ENCODE measurements around the gene PADI2.
"Not testable (repeated sequence)": the region's sequence is repeated elsewhere in the genome, so short reads cannot be mapped to it uniquely, and the experiment has no call there.

Gene PADI2

DNA sequence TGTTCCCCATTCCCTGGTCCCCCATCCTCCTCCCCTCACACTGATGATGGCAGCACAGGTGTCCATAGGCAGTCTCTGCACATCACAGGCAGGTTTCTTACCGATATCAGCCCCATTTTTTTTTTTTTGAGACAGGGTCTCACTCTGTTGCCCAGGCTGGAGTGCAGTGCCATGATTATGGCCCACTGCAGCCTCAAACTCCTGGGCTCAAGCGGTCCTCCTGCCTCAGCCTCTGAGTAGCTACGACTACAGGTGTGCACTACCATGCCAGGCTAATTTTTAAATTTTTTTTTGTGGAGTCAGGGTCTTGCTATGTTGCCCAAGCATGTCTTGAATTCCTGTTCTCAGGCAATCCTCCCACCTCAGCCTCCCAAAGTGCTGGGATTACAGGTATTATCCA is 36.5 kb downstream of the PADI2 start:
- no peak for DNase-seq (ENCODE audit: low read depth in 2 of 2)

DNA sequence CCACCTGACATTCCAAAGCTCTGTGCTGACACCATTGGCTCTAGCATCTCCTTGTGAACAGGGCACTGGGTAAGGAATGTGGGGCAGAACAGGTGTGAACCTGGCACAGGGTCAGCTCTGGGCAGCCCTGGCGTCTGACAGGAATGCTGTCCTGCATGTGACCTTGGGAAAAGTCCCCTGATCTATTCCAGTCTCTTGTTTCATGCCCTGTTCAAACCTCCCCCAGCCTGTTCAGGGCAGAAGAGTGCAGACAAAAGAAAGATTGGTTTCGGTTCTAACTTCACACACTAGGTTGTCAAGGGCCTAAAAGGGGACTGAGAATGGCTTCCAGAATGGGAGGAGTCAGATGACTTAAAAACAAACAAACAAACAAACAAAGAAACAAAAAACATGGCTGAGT is 37.8 kb downstream of the PADI2 start:
- DNase-seq (ENCODE audit: low read depth in 2 of 2), result no peak

DNA sequence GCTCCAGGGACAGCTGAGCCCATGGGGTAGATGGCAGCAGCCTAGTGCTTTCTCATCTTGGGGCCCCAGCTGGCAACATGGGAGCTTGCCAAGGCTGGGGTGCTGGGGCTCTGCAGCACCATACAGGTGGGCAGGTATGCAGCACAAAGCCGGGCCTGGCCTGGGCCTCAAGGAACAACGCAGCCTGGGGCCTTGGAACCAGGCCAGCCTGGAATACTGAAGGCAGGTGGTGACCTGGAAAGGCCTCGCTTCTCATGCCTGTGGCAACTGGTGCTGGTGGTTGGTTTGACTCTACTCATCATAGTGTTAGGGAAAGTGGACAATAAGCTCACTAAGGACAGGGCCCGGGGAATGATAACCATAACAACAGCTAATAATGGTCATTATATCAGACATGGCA is 38.4 kb downstream of the PADI2 start:
- no peak for DNase-seq (ENCODE audit: low read depth in 2 of 2)

DNA sequence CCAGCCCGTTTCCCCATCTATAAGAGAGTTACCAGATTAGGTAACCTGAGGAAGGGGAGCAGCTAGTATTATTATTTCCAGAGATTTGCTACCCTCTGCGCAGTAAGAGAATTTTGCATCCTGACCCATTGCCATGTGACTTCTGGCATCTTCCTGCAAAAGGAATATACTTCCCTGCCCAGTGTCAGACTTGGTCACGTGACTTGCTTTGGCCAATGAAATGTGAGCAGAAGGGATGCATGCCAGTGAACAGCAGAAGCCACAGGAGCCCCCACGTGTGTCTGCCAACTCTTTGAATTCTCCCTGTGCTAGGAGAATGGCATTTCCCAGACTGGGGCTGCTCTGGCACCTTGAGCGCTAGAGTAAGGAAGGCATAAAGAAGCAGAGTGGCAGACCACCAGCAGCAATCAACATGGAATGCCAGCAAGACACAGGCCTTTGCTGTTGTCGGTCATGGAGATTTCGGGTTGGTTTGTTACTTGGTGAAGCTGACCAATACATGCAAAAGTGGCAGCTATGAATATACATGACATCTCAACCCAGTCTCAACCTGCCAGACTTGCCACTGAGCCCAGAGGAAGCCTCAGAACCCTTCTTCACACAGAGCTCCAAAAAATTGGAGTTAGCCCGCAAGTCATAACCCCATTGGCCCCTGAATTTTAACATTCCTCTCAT is 39.0 kb downstream of the PADI2 start:
- DNase-seq (ENCODE audit: low read depth in 2 of 2), result no peak

DNA sequence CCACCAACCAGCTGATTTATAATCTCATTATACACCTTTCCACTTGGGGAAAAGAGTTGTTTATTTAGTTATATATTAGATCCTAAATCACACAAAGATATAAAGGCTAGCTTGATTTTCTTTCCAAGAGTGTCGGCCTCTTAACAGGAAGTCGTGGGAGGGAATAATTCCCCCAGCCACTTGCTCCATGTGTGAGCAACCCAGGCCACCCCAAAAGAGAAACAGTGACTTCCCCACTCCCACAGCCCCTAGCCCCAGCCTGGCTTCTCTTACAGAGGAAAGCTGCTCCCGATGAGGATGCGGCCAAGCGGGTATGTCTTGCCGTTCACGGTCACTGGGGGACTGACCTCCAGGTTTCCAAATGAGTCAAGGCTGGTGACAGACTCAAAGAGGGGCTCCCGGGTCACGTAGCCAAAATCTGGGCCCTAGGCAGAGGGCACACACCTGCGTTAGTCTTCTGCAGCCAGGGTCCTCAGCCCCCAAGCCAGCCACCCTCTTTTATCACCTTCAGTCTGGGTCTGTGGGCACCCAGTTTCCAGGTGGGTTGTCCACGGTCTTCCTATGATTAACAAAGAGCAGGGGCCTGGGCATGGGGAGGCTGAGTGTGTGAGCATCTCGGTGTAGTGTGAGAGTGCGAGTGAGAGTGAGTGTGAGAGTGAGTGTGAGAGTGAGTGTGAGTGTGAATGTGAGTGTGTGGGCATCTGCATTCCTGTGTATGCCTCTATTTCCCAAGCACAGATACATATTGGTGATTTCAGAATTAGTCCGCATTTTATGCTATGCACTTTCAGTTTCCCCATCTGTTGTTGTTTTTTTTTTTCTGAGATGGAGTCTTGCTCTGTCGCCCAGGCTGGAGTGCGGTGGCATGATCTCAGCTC is 40.0 kb downstream of the PADI2 start:
- DNase-seq (ENCODE audit: low read depth in 2 of 2), result no peak

DNA sequence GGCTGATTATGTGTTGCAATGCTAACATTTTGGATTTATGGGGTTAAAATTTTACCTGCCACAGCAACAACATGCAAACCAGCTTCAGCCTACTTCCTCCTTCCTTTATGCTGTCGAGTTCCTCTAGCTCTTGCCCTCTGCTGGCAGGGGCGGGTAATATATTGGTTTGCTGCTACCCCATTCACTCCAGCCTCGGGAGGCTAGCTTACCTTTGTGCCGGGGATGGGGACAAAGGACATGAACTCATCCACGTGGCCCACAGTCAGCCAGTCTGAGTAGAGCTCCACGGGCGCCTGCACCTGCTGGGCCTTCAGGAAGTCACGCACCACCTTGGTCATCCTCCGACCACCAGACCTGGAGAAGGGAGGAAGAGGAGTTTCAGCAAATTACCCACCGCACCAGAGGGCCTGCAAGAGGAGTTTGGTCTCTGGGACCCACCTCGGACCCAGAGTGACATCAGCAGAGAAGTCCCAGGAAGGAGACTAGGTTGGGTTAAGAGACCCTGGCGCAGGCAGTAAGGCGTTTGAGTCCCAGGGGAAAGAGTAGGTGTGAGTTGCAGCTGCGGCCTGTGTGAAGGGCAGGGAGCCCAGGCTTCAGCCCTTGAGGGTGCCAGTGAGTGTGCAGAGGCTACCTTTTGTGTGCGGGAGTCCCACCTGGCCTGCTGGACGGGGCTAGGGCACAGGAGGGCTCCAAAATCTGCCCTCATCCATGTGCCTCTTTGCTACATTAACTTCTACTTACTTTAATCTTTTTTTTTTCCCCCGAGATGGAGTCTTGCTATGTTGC is 43.6 kb downstream of the PADI2 start:
- DNase-seq (ENCODE audit: low read depth in 2 of 2), result no peak

DNA sequence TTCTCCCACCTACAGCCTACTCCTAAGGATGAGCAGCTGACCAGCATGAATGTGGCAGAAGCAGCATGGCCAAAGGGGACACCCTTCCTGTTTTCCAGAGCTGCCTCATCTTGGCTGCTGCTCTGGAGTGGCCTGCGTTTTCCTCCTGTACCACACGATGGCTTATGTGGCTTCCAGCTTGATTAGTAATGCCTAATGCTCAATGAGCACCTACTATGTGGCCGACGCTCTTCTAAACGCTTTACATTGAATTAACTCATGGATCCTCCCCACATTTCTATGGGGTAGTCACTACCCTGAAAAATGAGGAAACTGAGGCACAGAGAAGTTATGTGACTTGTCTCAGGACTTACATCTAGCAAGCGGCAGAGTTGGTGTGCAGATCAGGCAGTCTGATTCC is 47.5 kb downstream of the PADI2 start:
- DNase-seq (ENCODE audit: low read depth in 2 of 2), result no peak

DNA sequence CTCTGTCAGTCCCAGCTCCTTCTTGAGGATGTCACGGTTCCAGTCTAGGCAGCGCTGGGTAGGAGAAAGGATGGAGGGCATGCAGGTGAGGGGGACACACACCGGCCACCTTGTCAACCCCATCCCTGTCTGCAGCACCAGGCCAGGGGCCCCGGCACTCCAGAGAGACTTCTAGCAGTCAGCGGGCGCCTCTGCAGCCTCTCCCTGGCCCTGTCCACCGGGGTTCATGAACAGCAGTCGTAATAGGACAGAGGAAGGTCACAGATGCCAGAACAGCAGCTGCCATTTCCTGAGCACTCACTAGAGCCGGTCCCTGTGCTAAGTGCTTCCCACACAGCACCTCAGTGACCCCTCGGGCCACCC is 49.1 kb downstream of the PADI2 start:
- DNase-seq (ENCODE audit: low read depth in 2 of 2), result no peak

DNA sequence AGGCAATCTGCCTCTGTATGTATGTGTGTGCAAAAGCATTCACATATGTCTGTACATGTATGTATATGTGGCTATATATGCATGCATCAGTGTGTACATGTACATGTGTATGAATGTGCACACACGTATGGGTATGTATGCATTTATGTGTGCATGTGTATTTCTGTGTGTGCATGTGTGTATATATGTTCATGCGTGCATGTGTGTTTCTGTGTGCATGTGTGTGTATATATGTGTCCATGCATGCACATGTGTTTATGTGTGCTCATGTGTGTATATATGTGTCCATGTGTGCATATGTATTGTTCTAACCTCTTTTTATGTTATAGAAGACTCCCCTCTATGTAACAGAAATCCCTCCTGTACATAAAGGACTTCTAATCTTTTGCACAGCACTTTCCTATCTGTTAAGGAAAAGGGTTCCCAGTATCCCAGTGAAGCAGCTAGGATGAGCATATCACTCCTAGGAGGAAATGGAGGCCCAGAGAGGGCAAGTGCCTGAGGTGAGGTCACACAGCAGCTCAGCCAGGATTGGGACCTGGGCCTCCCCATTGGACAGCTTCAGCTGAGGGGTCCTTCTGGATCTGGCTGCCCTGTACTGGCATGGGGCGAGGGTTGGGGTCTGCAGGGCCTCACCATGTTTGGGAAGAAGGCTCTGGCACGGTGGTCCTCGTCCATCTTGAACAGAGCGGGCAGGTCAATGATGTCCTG is 49.6 kb downstream of the PADI2 start:
- DNase-seq (ENCODE audit: low read depth in 2 of 2), result no peak

DNA sequence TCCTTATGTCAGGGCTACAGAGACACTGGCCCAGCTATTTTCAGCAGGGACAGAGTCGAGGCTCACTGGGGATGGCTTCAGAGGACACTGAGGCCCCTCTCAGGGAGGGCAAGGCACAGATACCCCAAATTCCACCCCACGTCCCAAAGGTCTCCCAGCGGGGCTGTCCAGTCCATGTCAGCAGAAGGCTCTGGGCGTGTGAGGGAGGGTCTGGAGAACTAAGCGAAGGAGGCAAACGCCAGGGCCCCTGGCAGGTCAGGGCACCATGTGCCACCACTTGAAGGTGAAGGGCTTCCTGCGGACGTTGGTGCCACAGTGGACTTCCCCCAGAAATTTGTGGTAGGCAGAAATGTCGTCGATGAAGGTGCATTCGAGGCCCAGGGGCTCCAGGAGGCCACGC is 50.5 kb downstream of the PADI2 start:
- DNase-seq (ENCODE audit: low read depth in 2 of 2), result no peak

DNA sequence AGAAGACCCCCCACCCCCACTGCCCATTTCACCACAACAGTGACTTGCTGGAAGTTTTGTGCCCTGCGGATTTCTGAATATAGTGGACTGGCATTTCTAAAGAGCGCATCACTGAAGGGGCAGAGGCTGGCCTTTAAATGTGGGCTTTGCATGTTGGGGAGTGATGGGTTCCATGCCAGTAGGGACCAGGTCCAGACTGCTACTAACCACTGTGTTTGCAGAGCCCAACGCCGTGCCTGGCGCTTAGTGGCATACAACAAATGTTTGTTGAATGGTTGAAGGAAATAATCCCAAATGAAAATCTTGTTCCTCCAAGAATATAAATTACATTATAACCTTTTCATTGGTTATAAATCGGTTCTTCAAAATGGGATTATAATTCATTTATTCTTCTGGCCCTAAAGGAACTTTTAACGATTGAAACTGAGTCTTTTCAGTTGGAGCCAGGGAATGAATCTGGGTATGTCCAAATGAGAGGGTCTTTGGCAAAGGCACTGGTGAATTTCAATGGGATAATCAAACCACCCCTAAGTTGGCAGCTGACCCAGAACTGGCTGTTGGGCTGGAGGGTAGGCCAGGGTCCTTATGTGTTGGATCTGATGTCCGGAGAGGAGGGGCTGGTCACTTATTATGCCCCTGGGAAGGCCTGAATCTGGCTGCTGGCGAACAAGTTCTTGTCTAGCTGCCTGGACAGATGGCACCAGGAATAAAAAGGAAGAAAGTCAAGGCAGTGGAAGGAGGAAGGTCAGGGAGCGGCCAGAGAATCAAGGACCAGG is 51.6 kb downstream of the PADI2 start:
- DNase-seq (ENCODE audit: low read depth in 2 of 2), result no peak

DNA sequence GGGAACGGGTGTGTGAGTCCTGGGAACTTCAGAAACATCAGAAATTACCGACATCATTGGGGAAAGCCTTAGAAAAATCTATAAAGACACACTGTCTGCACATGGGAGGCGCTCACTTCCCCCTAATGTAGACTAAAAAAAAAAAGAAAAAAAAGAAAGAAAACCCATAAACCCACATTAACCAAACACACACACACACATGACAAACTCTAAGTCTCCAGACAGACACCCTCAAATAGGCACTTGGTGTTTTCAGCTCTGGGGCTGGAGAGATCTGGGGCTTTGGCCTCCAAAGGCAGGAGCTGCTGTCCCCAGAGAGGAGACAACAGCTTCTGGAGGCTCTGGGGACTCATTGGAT is 52.2 kb downstream of the PADI2 start:
- no peak for DNase-seq (ENCODE audit: low read depth in 2 of 2)

DNA sequence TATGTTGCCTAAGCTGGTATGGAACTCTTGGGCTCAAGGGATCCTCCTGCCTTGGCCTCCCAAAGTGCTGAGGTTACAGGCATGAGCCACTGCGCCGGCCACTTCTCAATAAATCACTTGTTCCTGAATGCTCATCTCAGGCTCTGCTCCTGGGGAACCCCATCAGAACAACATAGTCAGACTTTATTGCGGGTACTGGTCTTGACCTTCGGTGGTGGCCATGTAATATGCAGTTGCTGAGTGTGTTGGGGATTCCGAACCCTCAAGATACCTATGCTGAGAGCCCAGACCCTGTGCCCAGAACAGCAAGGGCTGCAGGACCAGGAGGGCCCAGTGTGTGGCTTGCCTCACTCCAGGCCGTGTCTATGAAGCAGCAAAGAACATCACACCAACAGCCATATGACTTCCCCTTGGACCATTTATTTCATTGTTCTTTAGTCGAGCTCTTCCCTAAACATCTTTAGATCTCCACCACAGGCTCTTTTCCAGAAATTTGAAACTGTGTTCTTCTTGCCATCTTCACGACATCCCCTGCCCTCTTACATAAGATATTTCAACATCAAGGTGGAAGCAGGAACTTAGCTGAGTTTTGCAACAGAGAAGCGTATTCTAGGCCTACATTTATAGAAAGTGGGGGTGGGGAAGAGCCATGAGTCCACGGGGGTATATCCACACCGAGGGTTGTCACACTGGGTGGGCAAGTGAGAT is 52.7 kb downstream of the PADI2 start:
- DNase-seq (ENCODE audit: low read depth in 2 of 2), result no peak

DNA sequence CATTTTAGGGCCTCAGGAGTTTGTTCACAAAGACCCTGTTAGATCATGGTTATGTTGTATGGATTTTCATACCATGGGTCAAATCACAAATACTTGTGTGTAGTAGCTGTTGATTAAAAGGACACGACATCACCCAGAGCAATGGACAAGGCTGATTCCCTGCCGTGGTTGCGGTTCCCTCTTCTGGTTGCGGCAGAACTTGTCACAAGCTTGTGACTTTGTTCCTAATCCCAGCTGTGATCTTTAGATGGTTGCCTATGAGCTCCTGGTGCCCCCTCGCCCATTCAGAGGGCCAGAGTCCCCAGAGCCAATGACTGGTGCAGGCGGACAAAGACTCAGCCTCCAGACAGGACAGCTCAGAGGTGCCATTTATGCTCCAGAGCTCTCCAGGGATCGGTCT is 53.6 kb downstream of the PADI2 start:
- no peak for DNase-seq (ENCODE audit: low read depth in 2 of 2)

DNA sequence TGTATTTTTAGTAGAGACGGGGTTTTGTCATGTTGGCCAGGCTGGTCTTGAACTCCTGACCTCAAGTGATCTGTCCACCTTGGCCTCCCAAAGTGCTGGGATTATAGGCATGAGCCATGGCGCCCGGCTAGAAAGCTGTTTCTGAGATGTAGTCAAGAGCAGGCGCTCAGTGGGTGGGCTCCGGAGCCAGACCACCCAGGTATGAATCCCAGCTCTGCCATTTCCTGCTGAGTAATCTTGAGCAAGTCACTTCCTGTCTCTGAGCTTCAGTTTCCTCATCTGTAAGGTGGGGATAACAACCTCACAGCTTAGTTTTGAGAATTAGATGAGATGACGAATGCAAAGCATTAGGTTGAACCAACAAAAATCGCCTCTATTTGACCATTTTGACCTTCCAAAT is 56.5 kb downstream of the PADI2 start:
- DNase-seq (ENCODE audit: low read depth in 2 of 2), result not testable (repeated sequence)

DNA sequence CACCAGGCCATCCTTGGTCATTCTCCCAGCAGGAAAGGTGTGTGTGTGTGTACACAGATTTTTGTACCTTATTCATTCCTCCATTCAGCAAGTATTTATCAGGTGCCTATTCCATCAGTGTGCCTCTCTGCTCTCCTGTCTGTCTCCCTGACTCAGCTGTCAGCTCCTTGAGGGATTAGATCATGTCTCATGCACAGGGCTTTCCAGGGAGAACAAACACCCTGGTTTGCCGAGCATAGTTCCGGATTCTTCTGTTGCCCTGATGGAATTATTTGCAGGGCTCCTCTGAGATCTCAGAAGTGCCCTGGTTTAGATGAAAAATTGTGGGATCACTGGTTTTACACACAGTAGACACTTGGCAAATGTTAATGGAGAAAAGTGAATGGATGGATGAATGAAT is 57.4 kb downstream of the PADI2 start:
- DNase-seq (ENCODE audit: low read depth in 2 of 2), result no peak

DNA sequence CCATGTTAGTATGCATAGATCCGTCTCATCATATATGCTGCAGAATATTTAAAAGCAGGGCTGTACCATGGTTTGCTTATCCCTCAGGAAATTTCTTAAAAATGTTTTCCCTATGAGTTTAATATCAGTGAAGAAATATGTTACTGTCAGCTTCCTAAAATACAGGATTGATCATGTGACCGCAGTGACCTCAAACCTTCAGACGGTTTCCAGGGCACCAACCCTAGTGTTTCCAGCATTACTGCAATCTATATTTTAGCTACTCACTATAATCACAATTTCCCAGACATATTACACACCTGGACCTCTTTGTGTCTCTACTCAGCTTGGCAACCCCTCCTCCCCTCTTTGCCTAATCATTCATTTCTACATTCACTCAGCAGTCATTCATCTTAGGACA is 57.8 kb downstream of the PADI2 start:
- DNase-seq (ENCODE audit: low read depth in 2 of 2), result no peak

DNA sequence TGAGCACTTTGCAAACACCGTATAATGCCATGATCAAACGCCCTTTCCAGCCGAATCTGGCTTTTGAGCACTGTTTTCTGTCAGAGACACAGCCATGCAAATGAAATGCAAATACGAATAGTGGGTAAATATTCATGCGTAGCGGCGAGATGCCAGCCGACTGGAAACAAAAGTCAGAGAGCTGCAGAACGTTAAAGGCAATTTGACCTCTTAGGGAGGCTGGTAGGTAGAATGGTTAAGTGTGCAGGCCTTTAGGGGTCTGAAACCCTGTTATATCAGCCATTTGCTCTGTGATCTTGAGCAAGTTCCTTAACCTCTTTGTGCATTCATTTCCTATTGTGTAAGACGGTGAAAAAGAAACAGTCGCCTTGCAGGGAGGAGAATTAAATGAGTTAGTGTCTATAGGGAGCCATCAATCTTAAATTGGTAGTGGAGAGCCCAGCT is 58.9 kb downstream of the PADI2 start:
- no peak for DNase-seq (ENCODE audit: low read depth in 2 of 2)

DNA sequence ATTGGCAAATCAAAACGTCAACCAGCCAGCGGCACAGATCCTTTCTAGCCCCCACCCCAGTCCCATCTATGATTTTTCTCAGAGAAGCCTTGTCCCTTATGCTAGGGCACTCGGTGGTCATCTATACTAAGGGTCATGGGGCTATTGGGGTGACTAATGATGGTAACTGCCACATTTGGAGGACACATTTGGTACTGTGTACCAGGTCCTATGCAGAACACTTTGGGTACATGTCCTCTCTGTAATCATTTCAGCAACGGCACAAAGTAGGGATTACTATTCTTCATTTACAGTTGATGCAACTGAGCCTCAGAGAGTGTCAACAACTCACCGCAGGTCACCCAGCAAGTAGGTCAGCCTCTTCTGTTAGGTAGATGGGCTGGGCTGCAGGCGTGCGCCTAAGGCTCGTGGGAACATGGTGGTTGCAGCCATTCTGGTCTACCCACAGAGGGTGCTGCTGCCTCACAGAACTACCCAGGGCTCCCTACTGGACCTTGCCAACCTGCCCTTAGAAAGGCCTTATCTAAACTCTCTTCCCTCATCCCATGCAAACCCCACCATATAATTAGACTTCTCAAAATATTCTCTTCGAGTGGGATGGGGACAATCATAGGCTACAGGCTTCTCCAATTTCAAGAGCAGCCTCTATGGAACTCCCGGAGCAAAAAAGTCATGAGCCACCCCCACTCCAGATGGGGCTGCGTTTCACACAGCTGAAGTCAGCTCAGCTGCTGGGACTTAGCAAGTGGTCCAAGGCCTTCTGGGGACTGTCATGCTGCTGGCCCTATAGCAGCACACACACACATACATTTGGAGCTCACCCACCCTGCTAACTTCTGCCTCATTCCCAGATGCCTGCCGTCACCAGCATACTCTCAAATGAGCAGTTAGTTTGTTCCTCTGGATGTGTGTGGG is 59.6 kb downstream of the PADI2 start:
- no peak for DNase-seq (ENCODE audit: low read depth in 2 of 2)

DNA sequence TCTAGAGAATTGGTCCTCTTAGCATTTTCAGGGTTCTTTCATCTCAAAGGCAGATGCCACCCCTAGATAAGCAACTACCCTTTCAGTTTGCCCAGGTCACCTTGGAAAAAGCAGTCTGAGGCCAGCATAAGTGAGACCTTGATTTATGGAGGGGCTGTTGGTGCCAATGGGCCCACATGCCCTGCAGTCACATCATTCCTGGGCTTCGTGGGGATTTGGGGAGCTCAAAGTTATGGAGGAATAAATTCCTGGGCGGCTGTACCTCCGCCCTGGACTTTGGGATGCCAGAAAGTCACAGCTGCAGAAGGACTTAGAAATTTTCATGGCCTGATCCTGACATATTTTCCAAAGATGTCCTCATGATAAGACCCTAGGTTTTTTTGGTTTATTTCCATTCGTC is 62.7 kb downstream of the PADI2 start:
- no peak for DNase-seq (ENCODE audit: low read depth in 2 of 2)

Data from activated CD8-positive, alpha-beta memory T cell treated with anti-CD3 and anti-CD28 coated beads for 4 hours (primary cell).